H4 (cell line): Measurements from ENCODE around the gene TESK2. TPM values are rescaled to one million over a fixed set of nuclear protein-coding genes. Genes with fewer than 3 reads are reported as not detected.

ENCODE experiments used
- DNase-seq: peaks from one replicate; pipeline ENCODE4 v3.0.0-alpha.2; 2015; ENCODE audit warnings: low spot score
- total RNA-seq: library from RNA; depleted of rRNA; stranded (reverse); fragments of >200 nt; shearing (Covaris generic); gene quantifications from 2 replicates; pipeline ENCODE4 v1.2.3, GENCODE V29; 2014; rRNA removed

The TESK2 gene
- total RNA-seq, 1 experiment from 2014 or later = 2.7 TPM

- peak; percentile 37 for DNase-seq
Measured at GRCh38 chr1:45304311-45305081, 186.5 kb downstream of the TESK2 start.

- peak; percentile 92 for DNase-seq
Measured at GRCh38 chr1:45303520-45304310, 187.2 kb downstream of the TESK2 start.

- DNase-seq = no peak
Measured at GRCh38 chr1:45302505-45303150, 188.3 kb downstream of the TESK2 start.

- no peak for DNase-seq
Measured at GRCh38 chr1:45300669-45300997, 190.3 kb downstream of the TESK2 start.

- DNase-seq = peak; percentile 80
Measured at GRCh38 chr1:45299981-45300668, 190.8 kb downstream of the TESK2 start.

GRCh38 chr1:45299296-45299695 is 191.7 kb downstream of the TESK2 start:
- DNase-seq = no peak

GRCh38 chr1:45297666-45298356 is 193.2 kb downstream of the TESK2 start:
- DNase-seq = peak; percentile 3

Other genes starting within 250 kb of the TESK2 start
- gene HPDL, start 164.3 kb downstream of the TESK2 start, total RNA-seq = not detected in 2 replicates
- gene TOE1, start 151.0 kb downstream of the TESK2 start, total RNA-seq = 37.1 and 42.0 TPM in 2 replicates
- 11.3 TPM in 2 replicates for gene MUTYH, start 150.7 kb downstream of the TESK2 start, total RNA-seq
- 1.8 and 3.9 TPM in 2 replicates for gene CCDC163, start 8.9 kb upstream of the TESK2 start, total RNA-seq
- gene MMACHC, start 9.1 kb upstream of the TESK2 start, total RNA-seq = 3.2 TPM in 2 replicates
- gene PRDX1, start 30.7 kb upstream of the TESK2 start, total RNA-seq = 2,740 and 3,006 TPM in 2 replicates
- 195 and 202 TPM in 2 replicates for gene AKR1A1, start 59.7 kb upstream of the TESK2 start, total RNA-seq
- gene NASP, start 92.9 kb upstream of the TESK2 start, total RNA-seq = 167 and 237 TPM in 2 replicates
- gene CCDC17, start 132.9 kb upstream of the TESK2 start, total RNA-seq = 0.27 TPM in 1 of 2 replicates, not detected in the other
- 142 and 151 TPM in 2 replicates for gene GPBP1L1, start 195.4 kb upstream of the TESK2 start, total RNA-seq
- 29.0 and 42.3 TPM in 2 replicates for gene TMEM69, start 197.0 kb upstream of the TESK2 start, total RNA-seq